HepG2 (cell line): ENCODE results near the gene TCF3. TPM values are rescaled to one million over a fixed set of nuclear protein-coding genes. Genes with fewer than 3 reads are reported as not detected.

ENCODE experiments used
- ATF5 ChIP-seq: sonication (generic); formaldehyde crosslinking; IDR thresholded peaks from 2 replicates; pipeline ENCODE4 v1.4.0; 2020; ENCODE audit warnings: mild to moderate bottlenecking, low read depth, missing genetic modification reagents
- CEBPZ ChIP-seq: IDR thresholded peaks from 2 replicates; pipeline ENCODE4 v1.6.1; 2012; ENCODE audit warnings: low read length, improper control_type of control experiment
- DMAP1 ChIP-seq: IDR thresholded peaks from 2 replicates; pipeline ENCODE4 v1.6.1; 2016
- PTBP1 ChIP-seq: fragments of 200-400 bp; formaldehyde crosslinking; IDR thresholded peaks from 2 replicates; pipeline ENCODE4 v1.6.1; 2018; ENCODE audit warnings: low read length, low read depth; ENCODE audit not compliant: poor library complexity, severe bottlenecking
- SKI ChIP-seq: fragments of 450-650 bp; IDR thresholded peaks from one replicate; pipeline ENCODE4 v1.6.1; 2018; ENCODE audit warnings: mild to moderate bottlenecking; ENCODE audit not compliant: partially characterized antibody
- ZBTB7A ChIP-seq: sonication (generic); formaldehyde crosslinking; IDR thresholded peaks from 2 replicates; pipeline ENCODE4 v1.8.0; 2022; ENCODE audit warnings: mild to moderate bottlenecking, missing genetic modification reagents
- ZNF496 ChIP-seq: sonication (generic); formaldehyde crosslinking; IDR thresholded peaks from 2 replicates; pipeline ENCODE4 v1.8.1; 2023; ENCODE audit warnings: mild to moderate bottlenecking, moderate library complexity, missing genetic modification reagents; ENCODE audit not compliant: insufficient replicate concordance
- ZNF563 ChIP-seq: sonication (generic); formaldehyde crosslinking; IDR thresholded peaks from 2 replicates; pipeline ENCODE4 v1.8.0; 2022; ENCODE audit warnings: mild to moderate bottlenecking, moderate library complexity, missing genetic modification reagents
- polyA plus RNA-seq, 8 experiments: library from polyadenylated mRNA; depleted of rRNA in 3 of 8; stranded (reverse) in 7 of 8; unstranded in 1 of 8; fragments of >200 nt; fragmentation: Illumina TruSeq in 4 of 8; extraction: Trizol in 4 of 8; gene quantifications; 2 replicates each; pipeline versions ENCODE4 v1.2.1 to v1.2.3, GENCODE V29; 2011 to 2016; ENCODE audit warnings: low read depth in 4 of 8, missing spikeins in 1 of 8, mixed read lengths in 1 of 8; ENCODE audit not compliant: insufficient read depth in 1 of 8
- total RNA-seq, 5 experiments: library from RNA; depleted of rRNA; stranded (reverse); fragments of >200 nt; fragmentation: Illumina TruSeq; extraction: Trizol; gene quantifications; 2 replicates each; pipeline ENCODE4 v1.2.3, GENCODE V29; 2016; ENCODE audit warnings: low read depth in 1 of 5

TCF3 gene
- total and polyA plus RNA-seq, 2 of the 13 experiments (the other 11 are each of a cell fraction or from before 2014, with no cell fraction given), result 51.4 to 53.2 TPM

GRCh38 chr19:1653300-1653628, 849 bp upstream of the TCF3 start (continued):
- TF ChIP-seq CEBPZ (no peak), ZNF496 (CRISPR knock-in tag) (no peak), ZNF563 (CRISPR knock-in tag) (no peak), DMAP1 (no peak), SKI (no peak), ZBTB7A (CRISPR knock-in tag) (no peak), ATF5 (CRISPR knock-in tag) (no peak), PTBP1 (no peak)
